Measurements from ENCODE around the gene MAPKAP1.

DNA sequence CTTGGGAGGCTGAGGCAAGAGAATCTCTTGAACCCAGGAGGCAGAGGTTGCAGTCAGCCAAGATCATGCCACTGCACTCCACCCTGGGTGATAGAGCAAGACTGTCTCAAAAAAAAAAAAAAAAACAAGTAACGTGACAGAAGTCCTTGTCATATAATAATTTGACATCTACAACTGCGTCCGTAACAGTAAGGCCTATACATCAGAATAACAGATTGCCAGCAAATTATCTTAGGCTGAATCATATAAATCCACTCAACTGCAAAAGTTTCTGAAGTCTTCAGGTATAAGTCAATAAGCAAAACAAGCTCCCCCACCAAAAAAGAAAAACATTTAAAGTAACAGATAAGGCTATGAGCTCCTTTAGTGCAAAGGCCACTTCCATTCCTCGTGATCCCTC is 3.3 kb downstream of the MAPKAP1 start:
- TF ChIP-seq, protein P1, sequence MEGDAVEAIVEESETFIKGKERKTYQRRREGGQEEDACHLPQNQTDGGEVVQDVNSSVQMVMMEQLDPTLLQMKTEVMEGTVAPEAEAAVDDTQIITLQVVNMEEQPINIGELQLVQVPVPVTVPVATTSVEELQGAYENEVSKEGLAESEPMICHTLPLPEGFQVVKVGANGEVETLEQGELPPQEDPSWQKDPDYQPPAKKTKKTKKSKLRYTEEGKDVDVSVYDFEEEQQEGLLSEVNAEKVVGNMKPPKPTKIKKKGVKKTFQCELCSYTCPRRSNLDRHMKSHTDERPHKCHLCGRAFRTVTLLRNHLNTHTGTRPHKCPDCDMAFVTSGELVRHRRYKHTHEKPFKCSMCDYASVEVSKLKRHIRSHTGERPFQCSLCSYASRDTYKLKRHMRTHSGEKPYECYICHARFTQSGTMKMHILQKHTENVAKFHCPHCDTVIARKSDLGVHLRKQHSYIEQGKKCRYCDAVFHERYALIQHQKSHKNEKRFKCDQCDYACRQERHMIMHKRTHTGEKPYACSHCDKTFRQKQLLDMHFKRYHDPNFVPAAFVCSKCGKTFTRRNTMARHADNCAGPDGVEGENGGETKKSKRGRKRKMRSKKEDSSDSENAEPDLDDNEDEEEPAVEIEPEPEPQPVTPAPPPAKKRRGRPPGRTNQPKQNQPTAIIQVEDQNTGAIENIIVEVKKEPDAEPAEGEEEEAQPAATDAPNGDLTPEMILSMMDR (IDR thresholded peaks at IDR 0.05; ENCODE audit: low read length) = no peak
- TF ChIP-seq EZH2 (IDR thresholded peaks at IDR 0.05; ENCODE audit: borderline replicate concordance, low read length) = no peak
